ENCODE measurements around the gene IFITM5. TPM values are rescaled to one million over a fixed set of nuclear protein-coding genes. Genes with fewer than 3 reads are reported as not detected.

IFITM5 gene
- total and polyA plus RNA-seq, 2 experiments from 2014 or later, result not detected

DNA sequence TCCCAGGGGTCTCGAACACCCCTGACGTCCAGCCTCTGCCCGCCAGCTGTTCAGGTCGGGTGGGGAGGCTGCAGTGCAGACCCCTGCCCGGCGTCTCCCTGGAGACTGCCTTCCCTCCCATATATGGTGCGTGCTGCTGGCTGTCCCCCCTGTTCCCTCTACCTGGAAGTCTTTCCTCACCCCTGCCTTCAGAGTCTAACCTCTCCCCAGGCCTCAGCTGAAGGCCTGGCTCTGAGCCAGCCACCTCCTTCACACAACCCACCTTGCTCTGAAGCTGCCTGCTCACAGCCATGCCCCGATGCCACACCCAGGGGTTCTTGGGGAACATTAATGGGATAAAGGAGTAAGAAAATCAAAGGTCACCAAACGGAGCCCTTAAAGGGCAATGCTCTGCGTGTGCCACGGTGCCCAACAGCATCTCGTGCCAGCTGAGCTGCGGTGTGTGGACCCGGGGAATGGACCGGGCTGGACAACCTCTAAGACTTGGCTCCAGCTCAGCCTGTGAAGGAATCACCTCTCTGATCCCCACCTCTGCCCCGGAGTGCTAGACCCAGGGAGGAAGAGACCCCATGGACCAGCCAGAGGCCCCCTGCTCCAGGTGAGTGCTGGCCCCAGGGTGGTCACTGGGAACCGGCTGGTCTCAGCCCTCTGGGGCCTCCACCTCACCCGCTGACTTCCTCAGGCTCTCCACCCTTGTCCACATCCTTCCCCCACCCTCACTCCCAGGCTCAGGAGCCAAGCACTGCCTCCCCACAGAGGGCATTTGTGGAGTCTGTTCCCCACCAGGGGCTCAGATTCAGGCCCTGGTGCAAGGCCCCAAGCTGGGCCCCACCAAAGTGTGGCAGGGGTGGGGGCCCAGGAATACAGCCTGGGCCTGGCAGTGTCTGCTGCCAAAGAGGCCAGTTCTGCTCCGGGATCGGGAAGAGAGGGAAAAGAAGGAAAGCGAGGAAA lies 21.1 kb downstream of the IFITM5 start, which contains the start of gene NLRP6:
Gene NLRP6 (plus strand): TSS at position 407 of the 951 bp plus-strand sequence. CDS start 163 bp downstream, at position 570.
- no peaks in the 10 kb centered on the region for H3K36me3 ChIP-seq (replicated peaks; ENCODE audit: insufficient read depth, low read depth)
- H3K9me2 ChIP-seq (replicated peaks; ENCODE audit: insufficient read depth), result no peaks in the 10 kb centered on the region
- H3K4me2 ChIP-seq, result no peak within 1 kb of the TSS
- no peaks in the 10 kb centered on the region for H4K20me1 ChIP-seq (ENCODE audit: insufficient read depth, poor library complexity, severe bottlenecking)
- H2AFZ ChIP-seq, result no peak within 1 kb of the TSS
- no peaks in the 10 kb centered on the region for H3K27me3 ChIP-seq
- H3K4me3 ChIP-seq, result no peak within 1 kb of the TSS
- TF ChIP-seq, protein P1, sequence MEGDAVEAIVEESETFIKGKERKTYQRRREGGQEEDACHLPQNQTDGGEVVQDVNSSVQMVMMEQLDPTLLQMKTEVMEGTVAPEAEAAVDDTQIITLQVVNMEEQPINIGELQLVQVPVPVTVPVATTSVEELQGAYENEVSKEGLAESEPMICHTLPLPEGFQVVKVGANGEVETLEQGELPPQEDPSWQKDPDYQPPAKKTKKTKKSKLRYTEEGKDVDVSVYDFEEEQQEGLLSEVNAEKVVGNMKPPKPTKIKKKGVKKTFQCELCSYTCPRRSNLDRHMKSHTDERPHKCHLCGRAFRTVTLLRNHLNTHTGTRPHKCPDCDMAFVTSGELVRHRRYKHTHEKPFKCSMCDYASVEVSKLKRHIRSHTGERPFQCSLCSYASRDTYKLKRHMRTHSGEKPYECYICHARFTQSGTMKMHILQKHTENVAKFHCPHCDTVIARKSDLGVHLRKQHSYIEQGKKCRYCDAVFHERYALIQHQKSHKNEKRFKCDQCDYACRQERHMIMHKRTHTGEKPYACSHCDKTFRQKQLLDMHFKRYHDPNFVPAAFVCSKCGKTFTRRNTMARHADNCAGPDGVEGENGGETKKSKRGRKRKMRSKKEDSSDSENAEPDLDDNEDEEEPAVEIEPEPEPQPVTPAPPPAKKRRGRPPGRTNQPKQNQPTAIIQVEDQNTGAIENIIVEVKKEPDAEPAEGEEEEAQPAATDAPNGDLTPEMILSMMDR (IDR thresholded peaks at IDR 0.05; ENCODE audit: poor library complexity), result no peak
- TF ChIP-seq EZH2 (IDR thresholded peaks at IDR 0.05; ENCODE audit: borderline replicate concordance) (no peak), EZH2phosphoT487 (IDR thresholded peaks at IDR 0.05; ENCODE audit: low read depth, severe bottlenecking, unreplicated experiment) (no peak)
- 91% methylated on average over 21 of the region's 21 CpGs for WGBS (ENCODE audit: low lambda C conversion rate, missing lambda C conversion rate)
- no peak within 1 kb of the TSS for H3K27ac ChIP-seq
- no peaks in the 10 kb centered on the region for H3K4me1 ChIP-seq (ENCODE audit: insufficient read depth)
- no peaks in the 10 kb centered on the region for H3K79me2 ChIP-seq
- H3K9me3 ChIP-seq (ENCODE audit: low read depth), result no peaks in the 10 kb centered on the region
- no peak for DNase-seq (ENCODE audit: low spot score)

DNA sequence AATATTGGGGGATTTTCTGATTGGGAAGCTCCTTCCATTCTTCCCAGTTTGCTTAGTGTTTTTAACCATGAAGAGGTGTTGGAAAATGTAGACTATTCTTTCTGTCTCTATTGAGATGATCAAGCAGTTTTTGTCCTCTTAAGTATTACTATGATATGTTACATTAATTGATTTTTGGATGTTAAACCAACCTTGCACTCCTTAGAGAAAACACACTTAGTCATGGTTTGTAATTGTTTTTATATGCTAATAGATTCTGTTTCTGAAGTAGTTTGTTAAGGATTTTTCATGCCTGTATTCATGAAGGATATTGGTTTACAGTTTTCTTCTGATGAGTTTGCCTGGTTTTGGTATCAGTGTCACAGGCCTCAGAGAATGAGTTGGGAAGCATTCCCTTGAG lies 23.1 kb downstream of the IFITM5 start:
- Histone ChIP-seq H3K9me3 (ENCODE audit: low read depth) (no peaks in the 10 kb centered on the region), H3K36me3 (replicated peaks; ENCODE audit: insufficient read depth, low read depth) (no peaks in the 10 kb centered on the region), H3K4me3 (no peak overlapping the region), H4K20me1 (ENCODE audit: insufficient read depth, poor library complexity, severe bottlenecking) (no peaks in the 10 kb centered on the region), H3K4me1 (ENCODE audit: insufficient read depth) (peaks cover 3% of the 10 kb centered on the region), H3K27me3 (no peaks in the 10 kb centered on the region), H3K4me2 (no peak overlapping the region), H2AFZ (no peak overlapping the region), H3K9me2 (replicated peaks; ENCODE audit: insufficient read depth) (no peaks in the 10 kb centered on the region), H3K27ac (no peak overlapping the region), H3K79me2 (no peaks in the 10 kb centered on the region)
- TF ChIP-seq, protein P1 (IDR thresholded peaks at IDR 0.05; ENCODE audit: poor library complexity), result no peak
- TF ChIP-seq EZH2phosphoT487 (IDR thresholded peaks at IDR 0.05; ENCODE audit: low read depth, severe bottlenecking, unreplicated experiment), result no peak
- DNase-seq (ENCODE audit: low spot score), result no peak

DNA sequence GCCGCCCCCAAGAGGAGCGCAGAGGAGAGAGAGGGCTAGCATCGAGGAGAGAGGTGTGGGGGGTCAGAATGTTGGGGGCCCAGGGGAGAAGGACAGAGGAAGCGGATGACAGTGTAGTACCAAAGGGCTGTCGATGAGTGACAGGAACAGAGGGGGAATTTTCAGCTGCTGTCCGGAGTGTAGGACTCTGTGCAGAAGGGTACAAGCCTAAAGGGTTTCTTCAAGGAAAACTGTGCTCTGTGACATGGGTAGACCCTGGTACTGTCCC lies 26.5 kb downstream of the IFITM5 start:
- Histone ChIP-seq H3K4me2 (no peak overlapping the region), H3K4me1 (ENCODE audit: insufficient read depth) (peaks cover 7% of the 10 kb centered on the region), H3K27ac (no peak overlapping the region), H3K9me3 (ENCODE audit: low read depth) (no peaks in the 10 kb centered on the region), H3K27me3 (no peaks in the 10 kb centered on the region), H3K79me2 (no peaks in the 10 kb centered on the region), H3K4me3 (no peak overlapping the region), H3K36me3 (replicated peaks; ENCODE audit: insufficient read depth, low read depth) (no peaks in the 10 kb centered on the region), H3K9me2 (replicated peaks; ENCODE audit: insufficient read depth) (no peaks in the 10 kb centered on the region), H4K20me1 (ENCODE audit: insufficient read depth, poor library complexity, severe bottlenecking) (no peaks in the 10 kb centered on the region), H2AFZ (no peak overlapping the region)
- TF ChIP-seq EZH2phosphoT487 (IDR thresholded peaks at IDR 0.05; ENCODE audit: low read depth, severe bottlenecking, unreplicated experiment), result no peak
- TF ChIP-seq, protein P1 (IDR thresholded peaks at IDR 0.05; ENCODE audit: poor library complexity), result no peak
- TF ChIP-seq EZH2 (IDR thresholded peaks at IDR 0.05; ENCODE audit: borderline replicate concordance), result no peak
- WGBS (ENCODE audit: low lambda C conversion rate, missing lambda C conversion rate), result 95% methylated on average over 6 of the region's 6 CpGs
- no peak for DNase-seq (ENCODE audit: low spot score)
